Esophagus (tissue), 2 donors: Measurements from ENCODE around the gene KRTAP1-5. TPM values are rescaled to one million over a fixed set of nuclear protein-coding genes. Genes with fewer than 3 reads are reported as not detected.
"Not testable (repeated sequence)": the region's sequence is repeated elsewhere in the genome, so short reads cannot be mapped to it uniquely, and the experiment has no call there.

Source experiments
- H3K27ac ChIP-seq, 2 donors: one replicate each; pipeline ENCODE4 v1.5.1; 2013; ENCODE audit warnings: low read depth in 2 of 2, mild to moderate bottlenecking in 2 of 2, inconsistent platforms in 1 of 2, low read length in 1 of 2, moderate library complexity in 1 of 2
- H3K27me3 ChIP-seq, 2 donors: one replicate each; pipeline ENCODE4 v1.6.1; 2013; ENCODE audit warnings: low read length in 2 of 2, control low read depth in 1 of 2, mild to moderate bottlenecking in 1 of 2; ENCODE audit not compliant: insufficient read depth in 2 of 2, control insufficient read depth in 1 of 2
- H3K36me3 ChIP-seq, 2 donors: one replicate each; pipeline ENCODE4 v1.6.1; 2013; ENCODE audit warnings: low read length in 1 of 2; ENCODE audit not compliant: control insufficient read depth in 2 of 2, insufficient read depth in 2 of 2
- H3K4me1 ChIP-seq, 2 donors: one replicate each; pipeline ENCODE4 v1.6.1; 2013; ENCODE audit warnings: low read length in 1 of 2; ENCODE audit not compliant: control insufficient read depth in 2 of 2, insufficient read depth in 2 of 2
- H3K4me3 ChIP-seq, 2 donors: one replicate each; pipeline ENCODE4 v1.5.1; 2013; ENCODE audit warnings: low read length in 2 of 2, mild to moderate bottlenecking in 2 of 2, low read depth in 1 of 2, moderate library complexity in 1 of 2
- H3K9me3 ChIP-seq, 2 donors: one replicate each; pipeline ENCODE4 v1.6.1; 2013; ENCODE audit warnings: mild to moderate bottlenecking in 2 of 2, low read depth in 1 of 2, low read length in 1 of 2, moderate library complexity in 1 of 2; ENCODE audit not compliant: control insufficient read depth in 2 of 2, insufficient read depth in 1 of 2
- whole genome bisulfite sequencing, 2 donors: extraction: QIAGEN DNeasy Blood & Tissue Kit; methylation state at CpG; one replicate each; pipeline ENCODE4 v1.1.7; 2013; 5-methylcytosine and 5-hydroxymethylcytosine counted together
- polyA plus RNA-seq, 2 donors: library from polyadenylated mRNA; stranded (reverse); fragments of 200-250 nt; gene quantifications; one replicate each; pipeline ENCODE4 v1.2.3, GENCODE V29; 2013
- donor health status: healthy with polysubstance abuse.
- donor health status: Bipolar disorder and iron deficiency.

The KRTAP1-5 gene
- polyA plus RNA-seq: under 1 TPM in 1 of 2 donors, not detected in 1; 0.09 TPM

- H3K36me3 ChIP-seq: no peaks in the 10 kb centered on the region
- H3K9me3 ChIP-seq: no peaks in the 10 kb centered on the region
- H3K4me3 ChIP-seq: no peak within 1 kb of the TSS
- peaks cover 0 to 2% of the 10 kb centered on the region in 2 donors for H3K27me3 ChIP-seq
- 52 to 65% methylated on average over 9 of the region's 9 CpGs for WGBS, 2 donors
- H3K4me1 ChIP-seq: peaks cover 0 to 10% of the 10 kb centered on the region in 2 donors
- no peak within 1 kb of the TSS for H3K27ac ChIP-seq
Measured at GRCh38 chr17:41026715-41027471, at the start of gene KRTAP1-5. Gene KRTAP1-5 (minus strand): TSS chr17:41027208. CDS start chr17:41027155, 53 bp downstream.

GRCh38 chr17:41076788-41077187 lies 49.8 kb upstream of the KRTAP1-5 start:
- Histone ChIP-seq H3K9me3 (no peaks in the 10 kb centered on the region), H3K27ac (no peak overlapping the region), H3K36me3 (no peaks in the 10 kb centered on the region), H3K27me3 (no peaks in the 10 kb centered on the region), H3K4me3 (no peak overlapping the region), H3K4me1 (peaks cover 0 to 1% of the 10 kb centered on the region in 2 donors)

GRCh38 chr17:41073676-41074075 lies 46.7 kb upstream of the KRTAP1-5 start:
- no peaks in the 10 kb centered on the region for H3K36me3 ChIP-seq
- no peaks in the 10 kb centered on the region for H3K9me3 ChIP-seq
- H3K4me3 ChIP-seq: no peak overlapping the region
- no peaks in the 10 kb centered on the region for H3K27me3 ChIP-seq
- H3K27ac ChIP-seq: no peak overlapping the region
- peaks cover 0 to 2% of the 10 kb centered on the region in 2 donors for H3K4me1 ChIP-seq
- 90 to 94% methylated on average over 2 of the region's 2 CpGs for WGBS, 2 donors

GRCh38 chr17:41071606-41072360 lies 44.8 kb upstream of the KRTAP1-5 start:
- Histone ChIP-seq H3K9me3 (no peaks in the 10 kb centered on the region), H3K4me1 (peaks cover 0 to 2% of the 10 kb centered on the region in 2 donors), H3K27ac (no peak overlapping the region), H3K4me3 (no peak overlapping the region), H3K27me3 (no peaks in the 10 kb centered on the region), H3K36me3 (no peaks in the 10 kb centered on the region)
- WGBS, 2 donors: 88% methylated on average over 5 of the region's 5 CpGs

GRCh38 chr17:41069031-41069430 lies 42.0 kb upstream of the KRTAP1-5 start:
- 82 to 86% methylated on average over 3 of the region's 3 CpGs for WGBS, 2 donors
- H3K27me3 ChIP-seq: no peaks in the 10 kb centered on the region

GRCh38 chr17:41067281-41067680 lies 40.3 kb upstream of the KRTAP1-5 start:
- no peak overlapping the region for H3K4me3 ChIP-seq
- H3K36me3 ChIP-seq: no peaks in the 10 kb centered on the region
- H3K9me3 ChIP-seq: no peaks in the 10 kb centered on the region
- H3K27ac ChIP-seq: no peak overlapping the region
- peaks cover 0 to 2% of the 10 kb centered on the region in 2 donors for H3K4me1 ChIP-seq
- H3K27me3 ChIP-seq: no peaks in the 10 kb centered on the region

More at GRCh38 chr17:41069031-41069430, 42.0 kb upstream of the KRTAP1-5 start:
- H3K4me3 ChIP-seq: no peak overlapping the region
- H3K27ac ChIP-seq: no peak overlapping the region
- no peaks in the 10 kb centered on the region for H3K9me3 ChIP-seq
- H3K4me1 ChIP-seq: peaks cover 0 to 2% of the 10 kb centered on the region in 2 donors
- no peaks in the 10 kb centered on the region for H3K36me3 ChIP-seq

GRCh38 chr17:41065829-41066624 lies 39.0 kb upstream of the KRTAP1-5 start, which contains the start of gene KRTAP2-4:
Gene KRTAP2-4 (minus strand): TSS chr17:41065879. CDS start chr17:41065845, 34 bp downstream.
- no peak within 1 kb of the TSS for H3K27ac ChIP-seq
- H3K9me3 ChIP-seq: no peaks in the 10 kb centered on the region
- no peaks in the 10 kb centered on the region for H3K4me1 ChIP-seq
- H3K27me3 ChIP-seq: no peaks in the 10 kb centered on the region
- no peak within 1 kb of the TSS for H3K4me3 ChIP-seq
- no peaks in the 10 kb centered on the region for H3K36me3 ChIP-seq
- WGBS, 2 donors: 67 to 77% methylated on average over 5 to 6 of the region's 6 CpGs

- not testable (repeated sequence) for H3K9me3 ChIP-seq, H3K36me3 ChIP-seq, H3K4me1 ChIP-seq, H3K27ac ChIP-seq, H3K4me3 ChIP-seq, H3K27me3 ChIP-seq
- 70% methylated on average over 6 to 7 of the region's 16 CpGs for WGBS, 2 donors
Measured at GRCh38 chr17:41065016-41065689, 38.1 kb upstream of the KRTAP1-5 start.

- H3K27me3 ChIP-seq: no peaks in the 10 kb centered on the region
- H3K9me3 ChIP-seq: no peaks in the 10 kb centered on the region
- H3K27ac ChIP-seq: no peak overlapping the region
- 76 to 88% methylated on average over 1 of the region's 1 CpG for WGBS, 2 donors
- H3K36me3 ChIP-seq: no peaks in the 10 kb centered on the region
- H3K4me1 ChIP-seq: no peaks in the 10 kb centered on the region
- H3K4me3 ChIP-seq: no peak overlapping the region
Measured at GRCh38 chr17:41064301-41064700, 37.3 kb upstream of the KRTAP1-5 start.
